ENCODE data around the gene NELL1. TPM values are rescaled to one million over a fixed set of nuclear protein-coding genes. Genes with fewer than 3 reads are reported as not detected.

Gene NELL1
- total and polyA plus RNA-seq, 7 donors, result 0.34 to 1.1 (median 0.62) TPM; not detected in 3

DNA sequence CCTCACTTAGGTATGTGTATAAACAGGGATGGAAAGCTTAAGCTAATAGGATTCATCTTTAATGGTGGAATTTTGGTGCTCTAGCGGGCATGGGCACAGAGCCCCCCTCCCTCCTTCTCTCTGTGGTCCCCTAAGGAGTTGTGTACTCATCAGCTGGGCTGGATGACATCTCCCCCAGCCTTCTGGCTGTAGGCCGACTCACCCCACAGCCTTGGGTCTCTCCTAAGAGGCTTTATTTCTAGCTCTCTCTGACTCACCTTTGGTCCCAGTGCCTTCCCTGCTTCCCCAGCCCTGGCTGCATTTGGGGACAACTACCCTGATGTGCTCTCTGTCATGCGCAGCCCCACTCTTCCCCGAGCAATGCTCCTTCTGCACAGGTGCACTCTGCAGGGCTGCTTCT, 43.1 kb upstream of the NELL1 start:
- no peak overlapping the region for H3K4me3 ChIP-seq
- no peaks in the 10 kb centered on the region for H3K4me1 ChIP-seq
- WGBS, 2 donors, result 70 to 72% methylated on average over 4 of the region's 4 CpGs
- H3K36me3 ChIP-seq, result no peaks in the 10 kb centered on the region
- H3K27ac ChIP-seq, result no peak overlapping the region
- intact Hi-C loops (cut with DNase I), result no loop called here
- H3K27me3 ChIP-seq, result no peaks in the 10 kb centered on the region
- TF ChIP-seq POLR2AphosphoS5 (IDR thresholded peaks at IDR 0.05), result no peak
- no peak for TF ChIP-seq EP300 (IDR thresholded peaks at IDR 0.05)
- TF ChIP-seq POLR2A (IDR thresholded peaks at IDR 0.05), result no peak
- TF ChIP-seq, protein P1, sequence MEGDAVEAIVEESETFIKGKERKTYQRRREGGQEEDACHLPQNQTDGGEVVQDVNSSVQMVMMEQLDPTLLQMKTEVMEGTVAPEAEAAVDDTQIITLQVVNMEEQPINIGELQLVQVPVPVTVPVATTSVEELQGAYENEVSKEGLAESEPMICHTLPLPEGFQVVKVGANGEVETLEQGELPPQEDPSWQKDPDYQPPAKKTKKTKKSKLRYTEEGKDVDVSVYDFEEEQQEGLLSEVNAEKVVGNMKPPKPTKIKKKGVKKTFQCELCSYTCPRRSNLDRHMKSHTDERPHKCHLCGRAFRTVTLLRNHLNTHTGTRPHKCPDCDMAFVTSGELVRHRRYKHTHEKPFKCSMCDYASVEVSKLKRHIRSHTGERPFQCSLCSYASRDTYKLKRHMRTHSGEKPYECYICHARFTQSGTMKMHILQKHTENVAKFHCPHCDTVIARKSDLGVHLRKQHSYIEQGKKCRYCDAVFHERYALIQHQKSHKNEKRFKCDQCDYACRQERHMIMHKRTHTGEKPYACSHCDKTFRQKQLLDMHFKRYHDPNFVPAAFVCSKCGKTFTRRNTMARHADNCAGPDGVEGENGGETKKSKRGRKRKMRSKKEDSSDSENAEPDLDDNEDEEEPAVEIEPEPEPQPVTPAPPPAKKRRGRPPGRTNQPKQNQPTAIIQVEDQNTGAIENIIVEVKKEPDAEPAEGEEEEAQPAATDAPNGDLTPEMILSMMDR (IDR thresholded peaks at IDR 0.05), result no peak
- H3K9me3 ChIP-seq, result peaks cover 0 to 2% (median 0%) of the 10 kb centered on the region in 4 donors
- no peak for DNase-seq

- Histone ChIP-seq H3K27ac (no peak overlapping the region), H3K9me3 (peaks cover 0 to 2% (median 0%) of the 10 kb centered on the region in 4 donors), H3K4me1 (no peaks in the 10 kb centered on the region), H3K27me3 (no peaks in the 10 kb centered on the region), H3K4me3 (no peak overlapping the region), H3K36me3 (no peaks in the 10 kb centered on the region)
- no peak for TF ChIP-seq POLR2AphosphoS5 (IDR thresholded peaks at IDR 0.05)
- no peak for TF ChIP-seq EP300 (IDR thresholded peaks at IDR 0.05)
- TF ChIP-seq POLR2A (IDR thresholded peaks at IDR 0.05), result no peak
- TF ChIP-seq, protein P1 (IDR thresholded peaks at IDR 0.05), result no peak
- intact Hi-C loops (cut with DNase I), result no loop called here
- 74 to 81% methylated on average over 3 of the region's 3 CpGs for WGBS, 2 donors
- no peak for DNase-seq
Measured at GRCh38 chr11:20627026-20627425, 42.4 kb upstream of the NELL1 start.

- Histone ChIP-seq H3K27ac (no peak overlapping the region), H3K4me3 (no peak overlapping the region), H3K36me3 (no peaks in the 10 kb centered on the region), H3K27me3 (no peaks in the 10 kb centered on the region), H3K4me1 (no peaks in the 10 kb centered on the region), H3K9me3 (peaks cover 0 to 2% (median 0%) of the 10 kb centered on the region in 4 donors)
- DNase-seq, result no peak
- 16 to 65% methylated on average over 3 of the region's 3 CpGs for WGBS, 2 donors
- no peak for TF ChIP-seq POLR2A (IDR thresholded peaks at IDR 0.05)
- TF ChIP-seq POLR2AphosphoS5 (IDR thresholded peaks at IDR 0.05), result no peak
- TF ChIP-seq EP300 (IDR thresholded peaks at IDR 0.05), result no peak
- TF ChIP-seq, protein P1 (IDR thresholded peaks at IDR 0.05), result no peak
- intact Hi-C loops (cut with DNase I), result no loop called here
Measured at GRCh38 chr11:20627701-20628100, 41.7 kb upstream of the NELL1 start.

DNA sequence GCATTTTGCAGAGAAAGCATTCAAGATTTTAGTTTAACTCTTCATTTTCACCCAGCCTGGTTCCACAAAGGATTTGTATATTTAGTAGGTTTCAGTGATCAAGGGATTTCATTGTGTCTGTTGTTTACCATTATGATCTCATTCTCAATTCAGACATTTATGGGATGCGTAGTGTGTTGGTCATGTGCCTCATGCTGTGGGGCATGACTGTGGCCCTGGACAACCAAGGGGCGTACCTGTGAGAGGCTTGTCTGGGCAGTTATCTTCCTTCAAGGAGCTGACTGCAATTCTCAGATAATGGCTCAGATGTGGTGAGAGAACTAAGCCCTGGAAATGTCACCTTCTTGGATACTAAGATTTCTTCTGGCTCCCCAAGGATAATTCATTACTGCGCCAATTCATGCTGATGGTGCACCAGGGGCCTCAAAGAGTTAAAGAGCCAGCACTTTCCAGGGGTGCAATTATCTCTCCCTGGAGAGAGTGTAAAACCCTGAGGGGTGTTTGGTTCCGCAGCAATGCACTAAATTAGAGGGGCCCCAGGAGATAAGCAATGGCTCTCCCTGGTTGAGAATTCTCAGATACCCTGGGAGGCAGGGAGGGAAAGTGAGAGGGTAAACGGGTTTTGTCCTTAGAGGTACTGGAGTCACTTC, 37.7 kb upstream of the NELL1 start:
- Histone ChIP-seq H3K9me3 (peaks cover 0 to 2% (median 0%) of the 10 kb centered on the region in 4 donors), H3K4me3 (no peak overlapping the region), H3K27me3 (no peaks in the 10 kb centered on the region), H3K27ac (no peak overlapping the region), H3K4me1 (no peaks in the 10 kb centered on the region), H3K36me3 (no peaks in the 10 kb centered on the region)
- intact Hi-C loops (cut with DNase I), result no loop called here
- 59 to 62% methylated on average over 5 of the region's 5 CpGs for WGBS, 2 donors
- no peak for TF ChIP-seq POLR2AphosphoS5 (IDR thresholded peaks at IDR 0.05)
- no peak for TF ChIP-seq POLR2A (IDR thresholded peaks at IDR 0.05)
- TF ChIP-seq, protein P1 (IDR thresholded peaks at IDR 0.05), result no peak
- no peak for TF ChIP-seq EP300 (IDR thresholded peaks at IDR 0.05)
- DNase-seq, result no peak

GRCh38 chr11:20632169-20632532, 37.2 kb upstream of the NELL1 start:
- H3K36me3 ChIP-seq, result no peaks in the 10 kb centered on the region
- H3K4me1 ChIP-seq, result no peaks in the 10 kb centered on the region
- H3K4me3 ChIP-seq, result no peak overlapping the region
- TF ChIP-seq, protein P1 (IDR thresholded peaks at IDR 0.05), result no peak
- no peak for TF ChIP-seq EP300 (IDR thresholded peaks at IDR 0.05)
- intact Hi-C loops (cut with DNase I), result no loop called here
- H3K27ac ChIP-seq, result no peak overlapping the region
- H3K27me3 ChIP-seq, result no peaks in the 10 kb centered on the region
- DNase-seq, result no peak
- H3K9me3 ChIP-seq, result peaks cover 0 to 2% (median 0%) of the 10 kb centered on the region in 4 donors
- 12 to 33% methylated on average over 1 of the region's 1 CpG for WGBS, 2 donors
